NT2/D1 (cell line): ENCODE measurements around the gene NR1I3.
"Not testable (repeated sequence)": the region's sequence is repeated elsewhere in the genome, so short reads cannot be mapped to it uniquely, and the experiment has no call there.

Experiments used
- DNase-seq: peaks from one replicate; pipeline ENCODE4 v3.0.0-alpha.2; 2011; ENCODE audit warnings: low read depth, low spot score
- H3K27me3 ChIP-seq: 2 replicates; pipeline ENCODE4 v1.6.0; 2011; ENCODE audit warnings: mild to moderate bottlenecking; ENCODE audit not compliant: insufficient read length, insufficient read depth
- H3K36me3 ChIP-seq: 2 replicates; pipeline ENCODE4 v1.6.1; 2011; ENCODE audit warnings: mild to moderate bottlenecking, low read length, mixed read lengths; ENCODE audit not compliant: insufficient read depth, insufficient read length
- H3K4me1 ChIP-seq: 2 replicates; pipeline ENCODE4 v1.5.1; 2011; ENCODE audit not compliant: insufficient read depth, insufficient read length
- H3K4me3 ChIP-seq: 2 replicates; pipeline ENCODE4 v1.5.1; 2011; ENCODE audit warnings: low read depth; ENCODE audit not compliant: insufficient read length
- H3K9ac ChIP-seq: 2 replicates; pipeline ENCODE4 v1.6.0; 2011; ENCODE audit warnings: low read depth; ENCODE audit not compliant: insufficient read length
- H3K9me3 ChIP-seq: 2 replicates; pipeline ENCODE4 v1.5.1; 2011; ENCODE audit warnings: mild to moderate bottlenecking, low read length; ENCODE audit not compliant: insufficient read depth
- SUZ12 ChIP-seq: IDR thresholded peaks from 2 replicates; pipeline ENCODE4 v1.6.1; 2011; ENCODE audit not compliant: insufficient read length, insufficient read depth; ENCODE audit errors: extremely low read depth
- YY1 ChIP-seq: IDR thresholded peaks from 2 replicates; pipeline ENCODE4 v1.6.1; 2011; ENCODE audit not compliant: insufficient read length, insufficient read depth
- ZNF274 ChIP-seq: IDR thresholded peaks from 2 replicates; pipeline ENCODE4 v1.6.1; 2011; ENCODE audit warnings: mild to moderate bottlenecking, low read depth, low read length

Gene NR1I3

DNA sequence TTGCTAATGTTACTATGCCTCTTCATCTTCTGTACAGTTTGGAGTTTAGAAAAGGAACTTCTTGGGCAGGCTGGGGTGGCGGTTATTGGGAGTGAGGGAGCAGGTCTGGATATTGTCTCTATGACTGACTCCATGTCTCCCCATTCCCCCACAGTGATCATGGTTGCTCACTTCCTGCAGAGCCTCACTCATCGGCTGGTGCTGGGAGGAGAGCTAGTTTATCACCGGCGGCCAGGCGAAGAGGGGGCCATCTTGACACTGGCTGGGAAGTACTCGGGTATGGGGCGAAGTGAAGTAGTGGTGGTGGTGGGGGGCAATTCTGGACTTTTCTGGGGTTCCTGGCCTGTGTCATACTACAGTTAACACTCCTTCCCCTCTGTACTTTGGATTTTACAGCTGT, 10.0 kb downstream of the NR1I3 start:
- Histone ChIP-seq H3K9me3 (no peaks in the 10 kb centered on the region), H3K4me3 (no peak overlapping the region), H3K36me3 (peaks cover 30% of the 10 kb centered on the region), H3K4me1 (peaks cover 16% of the 10 kb centered on the region), H3K27me3 (no peaks in the 10 kb centered on the region), H3K9ac (no peak overlapping the region)
- TF ChIP-seq ZNF274 (no peak), SUZ12 (no peak), YY1 (no peak)
- DNase-seq = no peak

DNA sequence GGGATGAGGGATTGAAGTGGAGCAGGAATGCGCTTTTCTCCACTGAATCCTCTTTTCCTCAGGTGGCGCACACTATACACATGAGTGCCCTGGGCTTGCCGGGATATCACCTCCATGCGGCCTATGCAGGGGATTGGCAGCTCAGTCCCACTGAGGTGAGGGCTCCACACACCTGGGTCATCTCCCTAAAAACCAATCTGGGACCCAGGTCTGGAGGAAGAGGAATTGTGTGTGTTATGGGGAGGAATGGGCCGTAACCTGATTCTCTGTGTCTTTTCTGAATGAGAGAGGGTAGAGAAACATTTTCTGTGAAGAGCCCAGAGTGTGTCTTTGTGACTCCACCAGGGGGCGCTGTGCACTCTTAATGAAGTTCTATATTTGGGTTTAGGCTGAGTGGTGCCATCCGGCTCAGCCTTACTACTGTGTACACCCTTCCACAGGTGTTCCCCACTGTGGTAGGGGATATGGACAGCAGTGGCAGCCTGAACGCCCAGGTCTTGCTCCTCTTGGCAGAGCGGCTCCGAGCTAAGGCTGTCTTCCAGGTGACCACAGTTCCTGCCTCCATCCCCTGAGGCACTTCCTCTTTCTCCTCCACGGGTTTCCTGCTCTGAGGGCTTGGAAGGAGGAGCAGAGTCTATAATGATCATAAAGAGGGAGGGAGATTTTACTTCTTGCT, 10.7 kb downstream of the NR1I3 start:
- no peaks in the 10 kb centered on the region for H3K9me3 ChIP-seq
- DNase-seq = peak; percentile 76
- H3K4me3 ChIP-seq = no peak overlapping the region
- TF ChIP-seq ZNF274 (no peak), SUZ12 (no peak), YY1 (no peak)
- H3K36me3 ChIP-seq = peaks cover 30% of the 10 kb centered on the region
- peak overlapping the region; percentile 81 for H3K9ac ChIP-seq
- no peaks in the 10 kb centered on the region for H3K27me3 ChIP-seq
- peaks cover 16% of the 10 kb centered on the region for H3K4me1 ChIP-seq

- no peak for TF ChIP-seq YY1
- no peak for TF ChIP-seq ZNF274
- no peak for TF ChIP-seq SUZ12
- Histone ChIP-seq H3K9me3 (no peaks in the 10 kb centered on the region), H3K27me3 (no peaks in the 10 kb centered on the region)
Observed at GRCh38 chr1:161226759-161227158, 11.2 kb downstream of the NR1I3 start.

GRCh38 chr1:161226320-161226711, 11.7 kb downstream of the NR1I3 start:
- peak overlapping the region; percentile 81 for H3K9ac ChIP-seq
- no peak for DNase-seq
- peaks cover 30% of the 10 kb centered on the region for H3K36me3 ChIP-seq
- H3K27me3 ChIP-seq = no peaks in the 10 kb centered on the region
- H3K4me1 ChIP-seq = peaks cover 16% of the 10 kb centered on the region
- TF ChIP-seq SUZ12 (no peak), YY1 (no peak), ZNF274 (no peak)
- H3K9me3 ChIP-seq = no peaks in the 10 kb centered on the region
- peak overlapping the region; percentile 79 for H3K4me3 ChIP-seq

More at GRCh38 chr1:161226759-161227158, 11.2 kb downstream of the NR1I3 start:
- Histone ChIP-seq H3K36me3 (peaks cover 30% of the 10 kb centered on the region), H3K4me3 (peak overlapping the region; percentile 79), H3K9ac (peak overlapping the region; percentile 81), H3K4me1 (peaks cover 16% of the 10 kb centered on the region)
- DNase-seq = no peak

GRCh38 chr1:161225534-161226319, 12.3 kb downstream of the NR1I3 start, which contains the start of gene TOMM40L:
Gene TOMM40L (plus strand): TSS chr1:161226060. CDS start chr1:161226490, 430 bp downstream.
- H3K4me3 ChIP-seq = peak within 1 kb of the TSS; percentile 79
- no peaks in the 10 kb centered on the region for H3K27me3 ChIP-seq
- DNase-seq = peak; percentile 99
- peak within 1 kb of the TSS; percentile 81 for H3K9ac ChIP-seq
- no peaks in the 10 kb centered on the region for H3K9me3 ChIP-seq
- H3K4me1 ChIP-seq = peaks cover 16% of the 10 kb centered on the region
- H3K36me3 ChIP-seq = peaks cover 30% of the 10 kb centered on the region
- TF ChIP-seq YY1 (peak; percentile 100), SUZ12 (no peak)

GRCh38 chr1:161225178-161225533, 12.8 kb downstream of the NR1I3 start:
- Histone ChIP-seq H3K9ac (no peak overlapping the region), H3K27me3 (no peaks in the 10 kb centered on the region), H3K9me3 (no peaks in the 10 kb centered on the region), H3K4me1 (peaks cover 16% of the 10 kb centered on the region), H3K36me3 (peaks cover 27% of the 10 kb centered on the region), H3K4me3 (no peak overlapping the region)
- TF ChIP-seq ZNF274 = no peak
- TF ChIP-seq YY1 = no peak
- TF ChIP-seq SUZ12 = no peak
- no peak for DNase-seq

DNA sequence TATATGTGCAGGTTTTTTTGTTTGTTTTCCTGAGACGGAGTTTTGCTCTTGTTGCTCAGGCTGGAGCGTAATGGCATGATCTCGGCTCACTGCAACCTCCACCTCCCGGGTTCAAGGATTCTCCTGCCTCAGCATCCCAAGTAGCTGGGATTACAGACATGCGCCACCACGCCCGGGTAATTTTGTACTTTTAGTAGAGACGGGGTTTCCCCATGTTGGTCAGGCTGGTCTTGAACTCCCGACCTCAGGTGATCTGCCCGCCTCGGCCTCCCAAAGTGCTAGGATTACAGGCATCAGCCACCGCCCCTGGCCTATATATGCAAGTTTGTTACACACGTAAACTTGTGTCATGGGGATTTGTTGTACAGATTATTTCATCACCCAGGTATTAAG, 13.3 kb downstream of the NR1I3 start:
- H3K9ac ChIP-seq = not testable (repeated sequence)
- peaks cover 16% of the 10 kb centered on the region for H3K4me1 ChIP-seq

More for the DNA sequence above, 13.3 kb downstream of the NR1I3 start:
- not testable (repeated sequence) for H3K27me3 ChIP-seq, H3K4me3 ChIP-seq, DNase-seq, H3K9me3 ChIP-seq
- H3K36me3 ChIP-seq = peaks cover 23% of the 10 kb centered on the region
